Aorta (tissue), 5 donors: ENCODE measurements around the gene GRM7. TPM values are rescaled to one million over a fixed set of nuclear protein-coding genes. Genes with fewer than 3 reads are reported as not detected.

Experiments
- ATAC-seq: fragments of 200-7000 bp; cut with Tn5 transposase; one replicate; pipeline ENCODE4 v1.9.1; 2022; ENCODE audit warnings: moderate library complexity; ENCODE audit not compliant: low FRiP score
- DNase-seq, 2 donors: peaks; one replicate each; pipeline ENCODE4 v3.0.0-alpha.2; 2020
- H3K27ac ChIP-seq, 2 donors: one replicate each; pipeline ENCODE4 v1.5.1; 2013; ENCODE audit warnings: low read length in 2 of 2, mild to moderate bottlenecking in 2 of 2, moderate library complexity in 2 of 2, control low read depth in 1 of 2, inconsistent platforms in 1 of 2, low read depth in 1 of 2
- H3K27me3 ChIP-seq, 2 donors: one replicate each; pipeline ENCODE4 v1.6.1; 2013; ENCODE audit warnings: control low read depth in 1 of 2, low read length in 1 of 2, mild to moderate bottlenecking in 1 of 2, moderate library complexity in 1 of 2; ENCODE audit not compliant: insufficient read depth in 2 of 2, control insufficient read depth in 1 of 2
- H3K36me3 ChIP-seq, 2 donors: one replicate each; pipeline ENCODE4 v1.6.1; 2013; ENCODE audit warnings: control low read depth in 1 of 2, low read length in 1 of 2, mild to moderate bottlenecking in 1 of 2; ENCODE audit not compliant: insufficient read depth in 2 of 2, control insufficient read depth in 1 of 2
- H3K4me1 ChIP-seq, 2 donors: one replicate each; pipeline ENCODE4 v1.6.1; 2013; ENCODE audit warnings: low read length in 2 of 2, control low read depth in 1 of 2, mild to moderate bottlenecking in 1 of 2, moderate library complexity in 1 of 2; ENCODE audit not compliant: insufficient read depth in 2 of 2, control insufficient read depth in 1 of 2
- H3K4me3 ChIP-seq, 2 donors: one replicate each; pipeline ENCODE4 v1.5.1; 2013; ENCODE audit warnings: low read length in 2 of 2, control low read depth in 1 of 2, mild to moderate bottlenecking in 1 of 2
- H3K9me3 ChIP-seq: one replicate; pipeline ENCODE4 v1.6.1; 2013; ENCODE audit warnings: mild to moderate bottlenecking, low read length; ENCODE audit not compliant: control insufficient read depth
- WGBS, 2 donors: extraction: QIAGEN DNeasy Blood & Tissue Kit; methylation state at CpG; one replicate each; pipeline ENCODE4 v1.1.7; 2013; 5-methylcytosine and 5-hydroxymethylcytosine counted together
- intact Hi-C, 2 donors: fragments of 100-400 bp; cut with DNase I; formaldehyde crosslinking; loops; one replicate each; pipeline versions ENCODE4 v1.14.2 to v1.15.0; 2022
- polyA plus RNA-seq, 2 donors: library from polyadenylated mRNA; stranded (reverse); fragments of 200-250 nt; gene quantifications; one replicate each; pipeline ENCODE4 v1.2.3, GENCODE V29; 2013
- total RNA-seq, 2 donors: library from RNA; stranded (reverse); fragmentation: NEBNext Ultra II Directional; extraction: Animal tissue kit (Norgen Biotek cat#: 25700); gene quantifications; one replicate each; pipeline ENCODE4 v1.2.1, GENCODE V29; 2021
- donor health status: healthy with polysubstance abuse.
- donor health status: Bipolar disorder and iron deficiency.
- donor health status: DM: no; HTN: no; CAD: no.
- donor health status: DM: no; HTN: no; CAD: no.
- donor health status: DM: yes; HTN: yes; CAD: no.

Gene GRM7
- total and polyA plus RNA-seq, 4 donors: 0.10 to 2.5 (median 0.50) TPM

- WGBS, 2 donors: 70 to 92% methylated on average over 1 of the region's 1 CpG
- no peak for DNase-seq
- intact Hi-C loops: no loop called here
- no peaks in the 10 kb centered on the region for H3K27me3 ChIP-seq
- no peak overlapping the region for H3K4me3 ChIP-seq
- H3K4me1 ChIP-seq: peaks cover 0 to 3% of the 10 kb centered on the region in 2 donors
- H3K36me3 ChIP-seq: no peaks in the 10 kb centered on the region
- ATAC-seq: no peak
- no peak overlapping the region for H3K27ac ChIP-seq
- no peaks in the 10 kb centered on the region for H3K9me3 ChIP-seq
Measured at GRCh38 chr3:7620401-7620800, 759.5 kb downstream of the GRM7 start.

DNA sequence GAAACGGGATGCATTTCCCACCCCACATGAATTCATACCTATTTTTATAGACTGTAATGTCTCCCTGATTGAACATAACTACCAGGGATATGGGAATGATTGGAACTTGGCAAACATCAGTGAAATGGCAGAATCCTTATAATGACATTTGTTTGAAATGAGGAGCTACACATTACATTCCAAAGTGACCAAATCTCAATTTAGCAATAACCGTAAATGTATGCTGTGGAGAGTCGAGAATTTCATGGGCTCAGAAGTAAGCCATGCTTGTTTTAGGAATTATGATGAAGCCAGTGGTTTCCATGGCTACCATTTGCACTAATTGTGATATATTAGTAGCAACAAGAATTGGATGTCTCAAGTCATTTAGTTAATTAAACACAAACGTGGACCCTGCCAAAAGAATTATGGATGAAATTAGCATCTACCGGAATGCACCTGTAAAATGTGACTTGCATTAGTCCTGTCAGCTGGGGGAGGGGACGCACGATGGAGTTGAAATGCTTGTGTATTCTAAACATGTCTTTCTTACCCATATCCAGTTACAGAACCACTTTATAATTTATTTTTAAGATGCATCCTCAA lies 760.2 kb downstream of the GRM7 start:
- H3K9me3 ChIP-seq: no peaks in the 10 kb centered on the region
- no peaks in the 10 kb centered on the region for H3K36me3 ChIP-seq
- 88 to 89% methylated on average over 7 of the region's 7 CpGs for WGBS, 2 donors
- DNase-seq (no peak), ATAC-seq (no peak)
- no peak overlapping the region for H3K27ac ChIP-seq
- no peak overlapping the region for H3K4me3 ChIP-seq
- intact Hi-C loops: no loop called here
- peaks cover 0 to 3% of the 10 kb centered on the region in 2 donors for H3K4me1 ChIP-seq
- no peaks in the 10 kb centered on the region for H3K27me3 ChIP-seq

- H3K4me1 ChIP-seq: peaks cover 0 to 3% of the 10 kb centered on the region in 2 donors
- no peak for DNase-seq
- no peak for ATAC-seq
Measured at GRCh38 chr3:7621651-7622050, 760.7 kb downstream of the GRM7 start.

GRCh38 chr3:7625021-7625420 lies 764.1 kb downstream of the GRM7 start:
- peaks cover 3% of the 10 kb centered on the region for H3K9me3 ChIP-seq
- no peaks in the 10 kb centered on the region for H3K27me3 ChIP-seq
- no peak overlapping the region for H3K4me3 ChIP-seq
- intact Hi-C loops: no loop called here
- peaks cover 0 to 4% of the 10 kb centered on the region in 2 donors for H3K4me1 ChIP-seq
- ATAC-seq (no peak), DNase-seq (no peak)
- H3K27ac ChIP-seq: no peak overlapping the region
- no peaks in the 10 kb centered on the region for H3K36me3 ChIP-seq
- WGBS, 2 donors: 76 to 92% methylated on average over 6 of the region's 6 CpGs

More at GRCh38 chr3:7621651-7622050, 760.7 kb downstream of the GRM7 start:
- Histone ChIP-seq H3K27me3 (no peaks in the 10 kb centered on the region), H3K27ac (no peak overlapping the region), H3K36me3 (no peaks in the 10 kb centered on the region), H3K4me3 (no peak overlapping the region), H3K9me3 (no peaks in the 10 kb centered on the region)
- intact Hi-C loops: no loop called here
- 89 to 95% methylated on average over 3 of the region's 3 CpGs for WGBS, 2 donors

GRCh38 chr3:7630351-7630911 lies 769.5 kb downstream of the GRM7 start:
- intact Hi-C loops: no loop called here
- DNase-seq (no peak), ATAC-seq (no peak)
- H3K27ac ChIP-seq: no peak overlapping the region
- peaks cover 0 to 4% of the 10 kb centered on the region in 2 donors for H3K4me1 ChIP-seq
- no peaks in the 10 kb centered on the region for H3K27me3 ChIP-seq
- H3K36me3 ChIP-seq: no peaks in the 10 kb centered on the region
- H3K4me3 ChIP-seq: no peak overlapping the region
- peaks cover 3% of the 10 kb centered on the region for H3K9me3 ChIP-seq
- 50 to 51% methylated on average over 4 of the region's 4 CpGs for WGBS, 2 donors

GRCh38 chr3:7630925-7631324 lies 770.0 kb downstream of the GRM7 start:
- 7 to 28% methylated on average over 4 of the region's 4 CpGs for WGBS, 2 donors
- H3K27ac ChIP-seq: no peak overlapping the region
- H3K27me3 ChIP-seq: no peaks in the 10 kb centered on the region
- H3K9me3 ChIP-seq: peaks cover 3% of the 10 kb centered on the region
- peak; percentile 69 to 75 for DNase-seq
- H3K4me3 ChIP-seq: no peak overlapping the region
- no peaks in the 10 kb centered on the region for H3K36me3 ChIP-seq
- intact Hi-C loops: no loop called here
- no peak for ATAC-seq
- H3K4me1 ChIP-seq: peaks cover 0 to 4% of the 10 kb centered on the region in 2 donors

DNA sequence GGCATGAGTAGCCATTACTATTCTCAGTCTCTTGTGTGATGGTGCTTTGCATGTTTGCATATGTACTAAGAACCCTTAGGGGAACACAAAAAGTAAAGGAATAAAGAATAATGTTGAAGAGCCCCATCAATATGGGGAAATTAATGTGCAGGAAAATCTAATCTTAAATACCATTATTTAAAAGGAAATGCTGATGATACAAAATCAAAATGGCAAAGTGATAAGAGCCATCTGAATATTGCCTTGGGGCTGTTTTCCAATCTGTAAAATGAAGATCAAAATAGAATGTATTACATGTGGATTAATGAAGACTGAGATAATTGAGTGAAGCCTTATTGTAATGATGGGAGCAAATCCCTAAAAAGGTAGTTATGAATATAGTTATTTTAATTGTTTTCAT lies 771.4 kb downstream of the GRM7 start:
- Histone ChIP-seq H3K27me3 (no peaks in the 10 kb centered on the region), H3K4me3 (no peak overlapping the region), H3K4me1 (peaks cover 0 to 4% of the 10 kb centered on the region in 2 donors), H3K9me3 (peaks cover 3% of the 10 kb centered on the region), H3K36me3 (no peaks in the 10 kb centered on the region), H3K27ac (no peak overlapping the region)
- intact Hi-C loops: no loop called here
- ATAC-seq: no peak
- no peak for DNase-seq

DNA sequence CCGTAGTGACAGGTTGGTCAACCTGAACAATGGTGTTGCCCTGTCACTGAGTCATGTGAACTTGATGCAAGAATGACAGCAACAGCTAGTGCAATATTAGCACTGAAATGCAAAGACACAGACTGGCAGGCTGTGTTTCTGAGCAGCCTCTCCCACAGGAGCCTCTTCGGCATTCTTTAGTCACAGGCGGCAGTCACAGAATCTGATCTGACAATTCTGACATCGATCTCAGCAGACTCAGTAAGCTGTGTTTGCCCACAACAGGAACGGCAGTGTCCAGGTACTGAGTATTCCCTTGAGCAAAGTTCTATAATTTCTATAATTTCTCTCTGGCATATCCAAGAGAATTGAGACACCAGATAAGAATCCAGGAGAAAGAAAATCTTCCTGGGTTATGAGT lies 776.8 kb downstream of the GRM7 start:
- no peak for DNase-seq
- WGBS, 2 donors: 72 to 75% methylated on average over 5 of the region's 5 CpGs
- intact Hi-C loops: no loop called here
- H3K27me3 ChIP-seq: no peaks in the 10 kb centered on the region
- no peaks in the 10 kb centered on the region for H3K4me1 ChIP-seq
- no peaks in the 10 kb centered on the region for H3K36me3 ChIP-seq
- no peaks in the 10 kb centered on the region for H3K9me3 ChIP-seq
- no peak for ATAC-seq
- no peak overlapping the region for H3K27ac ChIP-seq
- no peak overlapping the region for H3K4me3 ChIP-seq

DNA sequence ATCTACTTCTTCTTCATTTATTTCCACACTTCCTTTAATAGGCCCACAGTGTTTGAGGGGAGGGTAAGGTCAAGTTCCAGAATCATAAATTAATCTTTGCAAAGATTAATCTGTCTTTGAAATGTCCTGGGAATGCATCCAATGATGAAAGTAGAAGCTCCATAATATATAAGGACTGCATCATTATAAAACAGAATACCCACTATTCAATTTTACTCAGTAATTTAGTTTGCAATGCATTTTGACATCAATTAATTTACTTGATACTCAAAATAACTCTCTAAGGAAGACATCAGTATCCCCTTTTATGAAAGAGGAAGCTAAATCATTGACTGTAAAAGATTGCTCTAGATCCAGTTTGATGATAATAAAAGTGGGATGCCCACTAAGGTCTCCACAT lies 777.2 kb downstream of the GRM7 start:
- Histone ChIP-seq H3K36me3 (no peaks in the 10 kb centered on the region), H3K27ac (no peak overlapping the region), H3K27me3 (no peaks in the 10 kb centered on the region), H3K4me1 (no peaks in the 10 kb centered on the region), H3K9me3 (no peaks in the 10 kb centered on the region), H3K4me3 (no peak overlapping the region)
- DNase-seq: no peak
- intact Hi-C loops: no loop called here
- ATAC-seq: no peak
